Activated T-helper 17 cell treated with anti-CD3 and anti-CD28 coated beads, Interleukin-2, amount 50 U/mL, for 72 hours (primary cell): ENCODE measurements around the gene ZNF296. TPM values are rescaled to one million over a fixed set of nuclear protein-coding genes. Genes with fewer than 3 reads are reported as not detected.

Source experiments
- ATAC-seq: fragments of 150-1000 bp; cut with Tn5 transposase; replicated peaks from 2 replicates; pipeline ENCODE4 v1.10.0; 2021; ENCODE audit warnings: mild to moderate bottlenecking, moderate library complexity
- H3K27ac Mint-ChIP-seq: one replicate; pipeline ENCODE4 v1.8.0; 2022; ENCODE audit warnings: mixed read lengths
- H3K27me3 Mint-ChIP-seq: one replicate; pipeline ENCODE4 v1.8.0; 2022; ENCODE audit warnings: mixed read lengths
- H3K36me3 Mint-ChIP-seq: one replicate; pipeline ENCODE4 v1.8.0; 2022; ENCODE audit warnings: low read depth, mild to moderate bottlenecking, mixed read lengths
- H3K4me1 Mint-ChIP-seq: one replicate; pipeline ENCODE4 v1.8.0; 2022; ENCODE audit warnings: mixed read lengths
- H3K4me3 Mint-ChIP-seq: one replicate; pipeline ENCODE4 v1.8.0; 2022; ENCODE audit warnings: mild to moderate bottlenecking, mixed read lengths
- H3K9me3 Mint-ChIP-seq: one replicate; pipeline ENCODE4 v1.8.0; 2022; ENCODE audit warnings: mixed read lengths
- total RNA-seq, 2 donors: library from RNA; stranded (reverse); gene quantifications; one replicate each; pipeline ENCODE4 v1.2.3, GENCODE V29; 2022

The ZNF296 gene
- total RNA-seq, 2 donors from 2014 or later, result 6.7 to 11.6 TPM

DNA sequence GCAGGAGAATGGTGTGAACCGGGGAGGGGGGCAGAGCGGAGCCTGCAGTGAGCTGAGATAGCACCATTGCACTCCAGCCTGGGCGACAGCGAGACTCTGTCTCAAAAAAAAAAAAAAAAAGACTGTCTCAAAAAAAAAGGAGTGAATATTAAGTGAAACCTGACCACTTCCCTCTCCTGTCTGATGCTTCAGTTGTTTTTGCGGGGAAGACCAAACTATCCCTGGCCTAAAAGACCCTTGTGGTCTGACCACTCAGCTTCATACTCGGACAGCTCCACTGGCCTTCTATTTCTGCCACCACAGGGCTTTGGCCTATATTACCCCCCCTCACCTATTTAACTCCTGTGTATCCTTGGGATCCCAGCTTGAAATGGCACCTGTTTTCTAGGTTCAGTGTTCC, 35.2 kb downstream of the ZNF296 start:
- peak overlapping the region; percentile 70 for H3K27ac Mint-ChIP-seq
- peak overlapping the region; percentile 100 for H3K4me3 Mint-ChIP-seq
- H3K4me1 Mint-ChIP-seq, result peaks cover 35% of the 10 kb centered on the region
- ATAC-seq, result no peak
- no peaks in the 10 kb centered on the region for H3K9me3 Mint-ChIP-seq
- H3K27me3 Mint-ChIP-seq, result no peaks in the 10 kb centered on the region
- peaks cover 95% of the 10 kb centered on the region for H3K36me3 Mint-ChIP-seq

DNA sequence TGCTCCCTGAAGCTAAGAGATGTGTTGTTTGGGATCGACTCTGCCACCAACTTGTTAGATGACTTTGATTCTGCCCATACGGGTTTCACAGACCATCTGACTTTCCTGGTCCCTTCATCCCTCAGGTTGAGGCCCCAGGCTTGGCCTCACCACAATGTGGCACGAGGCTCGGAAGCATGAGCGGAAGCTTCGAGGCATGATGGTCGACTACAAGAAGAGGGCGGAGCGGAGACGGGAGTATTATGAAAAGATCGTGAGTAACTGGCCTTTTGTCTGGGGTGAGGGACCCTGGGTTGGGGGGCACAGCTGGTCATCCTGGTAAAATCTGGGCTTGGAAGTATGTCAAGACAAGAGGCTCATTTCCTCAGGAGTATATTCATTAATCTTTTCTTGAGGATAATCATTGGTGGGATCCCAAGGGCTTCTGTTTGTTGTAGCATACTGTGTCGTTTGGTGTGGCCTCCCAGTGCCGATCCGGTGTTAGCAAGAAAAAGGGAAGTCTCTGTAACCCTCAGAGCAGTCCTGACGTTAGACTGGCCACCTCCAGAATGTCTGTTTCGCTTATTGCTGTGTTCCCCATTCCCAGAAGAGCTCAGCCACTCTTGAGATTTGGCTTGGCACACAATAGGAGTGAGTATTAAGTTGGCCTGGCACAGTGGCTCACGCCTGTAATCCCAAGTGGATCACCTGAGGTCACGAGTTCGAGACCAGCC, 36.1 kb downstream of the ZNF296 start:
- Mint-ChIP-seq H3K9me3 (no peaks in the 10 kb centered on the region), H3K4me1 (peaks cover 28% of the 10 kb centered on the region), H3K27me3 (no peaks in the 10 kb centered on the region), H3K36me3 (peaks cover 95% of the 10 kb centered on the region), H3K4me3 (peak overlapping the region; percentile 100), H3K27ac (peak overlapping the region; percentile 99)
- ATAC-seq, result no peak

DNA sequence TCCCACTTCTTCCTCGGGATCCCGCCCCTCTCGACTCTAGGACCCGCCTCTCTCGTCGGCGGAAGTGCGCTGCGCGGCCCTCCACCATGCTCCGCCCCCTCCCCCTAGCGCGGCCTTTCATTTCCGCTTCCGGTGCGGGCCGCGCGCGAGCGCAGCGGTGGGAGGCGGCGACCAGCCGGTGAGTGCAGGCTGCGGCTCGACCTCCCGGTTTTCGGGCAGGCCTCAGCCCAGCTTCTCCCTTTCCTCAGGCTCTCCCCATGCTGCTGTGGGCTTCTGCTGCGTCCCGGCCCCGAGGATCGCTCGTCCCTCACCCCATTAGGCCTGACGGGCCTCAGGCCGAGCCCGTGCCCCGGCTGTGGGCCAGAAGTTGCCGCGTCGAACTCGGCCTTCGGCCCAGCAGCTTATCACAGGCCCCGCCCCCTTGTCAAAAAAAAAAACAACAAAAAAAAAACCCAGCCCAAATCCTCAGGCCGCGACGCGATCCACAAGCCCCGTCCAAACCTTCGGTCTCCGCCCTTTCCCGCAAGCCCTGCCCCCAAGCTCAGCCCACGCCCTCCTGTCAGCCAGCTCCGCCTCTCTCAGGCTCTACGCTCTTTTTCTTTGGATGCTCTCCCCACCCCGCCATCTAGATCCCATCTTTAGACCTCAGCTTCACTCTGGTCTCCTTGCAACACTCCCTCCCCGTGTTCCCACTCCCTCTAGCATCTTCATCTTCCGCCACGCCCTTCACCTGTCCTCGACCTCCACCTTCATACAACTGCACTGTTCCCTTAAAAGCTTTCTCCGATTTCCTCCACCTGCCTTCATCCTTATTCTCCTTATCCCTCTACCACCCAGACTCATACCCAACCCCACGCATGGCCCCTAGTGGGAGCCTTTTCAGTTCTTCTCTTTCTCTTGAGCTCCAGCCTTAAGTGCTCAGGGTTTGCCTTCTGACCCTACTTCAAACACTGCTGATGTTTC, 37.1 kb downstream of the ZNF296 start, which contains the start of gene CLASRP:
TSS of gene CLASRP (plus strand) at position 115 of the 963 bp plus-strand sequence. CDS start 1,168 bp downstream, outside the sequence.
- Mint-ChIP-seq H3K27ac (peak within 1 kb of the TSS; percentile 99), H3K27me3 (no peaks in the 10 kb centered on the region), H3K9me3 (no peaks in the 10 kb centered on the region), H3K36me3 (peaks cover 95% of the 10 kb centered on the region), H3K4me3 (peak within 1 kb of the TSS; percentile 100), H3K4me1 (peaks cover 28% of the 10 kb centered on the region)
- peak; percentile 99 for ATAC-seq

DNA sequence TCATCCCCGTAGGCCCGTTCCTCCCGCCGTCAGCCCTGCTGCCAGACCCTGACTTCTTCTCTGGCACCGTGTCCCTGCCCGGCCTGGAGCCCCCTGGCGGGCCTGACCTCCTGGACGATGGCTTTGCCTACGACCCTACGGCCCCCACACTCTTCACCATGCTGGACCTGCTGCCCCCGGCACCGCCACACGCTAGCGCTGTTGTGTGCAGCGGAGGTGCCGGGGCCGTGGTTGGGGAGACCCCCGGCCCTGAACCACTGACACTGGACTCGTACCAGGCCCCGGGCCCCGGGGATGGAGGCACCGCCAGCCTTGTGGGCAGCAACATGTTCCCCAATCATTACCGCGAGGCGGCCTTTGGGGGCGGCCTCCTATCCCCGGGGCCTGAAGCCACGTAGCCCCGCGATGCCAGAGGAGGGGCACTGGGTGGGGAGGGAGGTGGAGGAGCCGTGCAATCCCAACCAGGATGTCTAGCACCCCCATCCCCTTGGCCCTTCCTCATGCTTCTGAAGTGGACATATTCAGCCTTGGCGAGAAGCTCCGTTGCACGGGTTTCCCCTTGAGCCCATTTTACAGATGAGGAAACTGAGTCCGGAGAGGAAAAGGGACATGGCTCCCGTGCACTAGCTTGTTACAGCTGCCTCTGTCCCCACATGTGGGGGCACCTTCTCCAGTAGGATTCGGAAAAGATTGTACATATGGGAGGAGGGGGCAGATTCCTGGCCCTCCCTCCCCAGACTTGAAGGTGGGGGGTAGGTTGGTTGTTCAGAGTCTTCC, 38.7 kb downstream of the ZNF296 start:
- Mint-ChIP-seq H3K27me3 (no peaks in the 10 kb centered on the region), H3K9me3 (no peaks in the 10 kb centered on the region), H3K4me1 (peaks cover 28% of the 10 kb centered on the region), H3K4me3 (peak overlapping the region; percentile 100), H3K27ac (no peak overlapping the region), H3K36me3 (peaks cover 90% of the 10 kb centered on the region)
- ATAC-seq, result no peak

DNA sequence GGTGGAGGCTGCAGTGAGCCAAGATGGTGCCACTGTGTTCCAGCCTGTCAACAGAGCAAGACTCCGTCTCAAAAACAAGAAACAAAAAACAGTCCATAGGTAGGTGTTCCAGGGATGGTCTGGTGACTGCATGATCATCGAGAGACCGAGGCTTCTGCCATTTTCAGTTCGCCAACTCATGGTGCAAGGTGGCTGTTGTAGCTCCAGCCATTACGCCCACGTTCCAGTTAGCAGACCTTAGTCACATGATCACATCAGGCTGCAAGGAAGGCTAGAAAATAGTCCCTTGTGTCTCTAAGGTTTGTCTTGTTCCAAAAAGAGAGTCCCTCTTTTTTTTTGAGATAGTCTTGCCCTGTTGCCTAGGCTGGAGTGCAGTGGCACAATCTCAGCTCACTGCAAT, 40.5 kb downstream of the ZNF296 start:
- Mint-ChIP-seq H3K4me3 (no peak overlapping the region), H3K36me3 (peaks cover 90% of the 10 kb centered on the region), H3K4me1 (peaks cover 17% of the 10 kb centered on the region), H3K9me3 (no peaks in the 10 kb centered on the region), H3K27me3 (no peaks in the 10 kb centered on the region), H3K27ac (no peak overlapping the region)
- no peak for ATAC-seq

DNA sequence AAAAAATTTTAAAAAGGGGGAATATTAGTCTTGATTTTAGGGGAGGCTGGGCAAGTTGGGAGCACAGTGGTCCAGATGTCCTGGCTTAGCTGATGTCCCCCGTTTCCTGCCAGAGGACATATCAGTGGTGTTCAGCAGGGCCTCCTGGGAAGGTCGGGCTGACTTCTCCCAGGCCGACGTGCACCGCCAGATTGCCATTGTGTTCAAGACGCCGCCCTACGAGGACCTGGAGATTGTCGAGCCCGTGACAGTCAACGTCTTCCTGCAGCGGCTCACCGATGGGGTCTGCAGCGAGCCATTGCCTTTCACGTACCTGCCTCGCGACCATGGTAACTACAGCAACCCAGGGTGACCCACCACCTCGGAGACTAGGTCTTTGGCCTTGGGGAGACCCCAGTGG, 43.9 kb downstream of the ZNF296 start:
- Mint-ChIP-seq H3K4me3 (no peak overlapping the region), H3K4me1 (no peaks in the 10 kb centered on the region), H3K9me3 (no peaks in the 10 kb centered on the region), H3K27me3 (no peaks in the 10 kb centered on the region), H3K36me3 (peaks cover 93% of the 10 kb centered on the region), H3K27ac (no peak overlapping the region)
- ATAC-seq, result no peak

DNA sequence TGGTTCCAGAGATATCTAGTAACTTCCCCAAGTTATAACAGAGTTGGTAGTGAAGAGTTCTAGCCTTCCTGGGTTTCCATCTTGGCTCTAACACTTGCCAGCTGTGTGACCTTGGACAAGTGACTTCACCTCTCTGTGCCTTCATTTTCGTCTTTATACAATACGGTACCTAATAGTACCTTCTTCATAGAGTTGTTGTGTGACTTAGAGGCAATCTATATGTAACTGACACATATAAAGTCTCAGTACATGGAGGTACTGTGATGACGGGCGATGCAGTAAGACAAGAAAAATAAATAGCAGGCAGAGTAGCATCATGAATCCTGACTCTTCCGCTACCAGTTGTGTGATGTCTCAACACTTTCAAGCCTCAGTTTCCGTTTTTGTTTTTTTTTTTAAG, 45.5 kb downstream of the ZNF296 start:
- ATAC-seq, result no peak
- H3K4me1 Mint-ChIP-seq, result no peaks in the 10 kb centered on the region
- no peaks in the 10 kb centered on the region for H3K27me3 Mint-ChIP-seq
- H3K9me3 Mint-ChIP-seq, result no peaks in the 10 kb centered on the region
- H3K27ac Mint-ChIP-seq, result no peak overlapping the region
- no peak overlapping the region for H3K4me3 Mint-ChIP-seq
- H3K36me3 Mint-ChIP-seq, result peaks cover 95% of the 10 kb centered on the region

DNA sequence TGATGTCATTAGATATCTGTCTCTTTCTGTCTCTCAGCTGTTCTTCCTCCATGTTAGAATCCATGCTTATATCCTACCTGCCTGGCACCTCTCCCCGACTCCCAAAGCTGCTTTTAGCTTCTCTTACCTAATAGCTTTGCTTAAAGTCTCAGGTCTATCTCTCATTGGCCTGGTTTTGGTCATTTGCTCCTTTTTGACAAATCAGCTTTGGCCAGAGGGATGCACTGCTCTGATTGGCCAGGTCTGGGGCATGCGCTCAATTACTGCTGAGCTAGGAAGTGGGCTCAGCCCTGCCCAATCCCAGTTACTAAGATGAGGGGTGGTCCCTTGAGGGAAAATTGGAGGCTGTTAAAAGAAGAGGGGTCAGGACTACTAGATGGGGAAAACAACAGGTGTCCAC, 48.9 kb downstream of the ZNF296 start:
- H3K36me3 Mint-ChIP-seq, result peaks cover 94% of the 10 kb centered on the region

DNA sequence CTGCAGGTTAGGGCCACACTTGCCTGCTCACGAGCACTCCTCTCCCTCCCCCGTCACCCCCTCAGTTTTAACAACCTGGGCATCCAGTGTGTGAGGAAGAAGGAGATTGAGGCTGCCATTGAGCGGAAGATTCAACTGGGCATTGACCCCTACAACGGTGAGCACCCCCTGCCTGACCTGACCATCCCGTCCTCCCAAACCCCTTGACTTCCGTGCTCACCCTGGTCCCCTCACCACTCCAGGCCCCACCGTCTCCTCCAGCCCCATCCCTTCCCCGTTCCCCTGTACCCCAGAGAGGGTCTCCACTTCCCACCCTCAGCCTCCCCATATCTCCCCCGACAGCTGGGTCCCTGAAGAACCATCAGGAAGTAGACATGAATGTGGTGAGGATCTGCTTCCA, 51.0 kb downstream of the ZNF296 start:
- no peaks in the 10 kb centered on the region for H3K27me3 Mint-ChIP-seq
- no peak for ATAC-seq
- no peak overlapping the region for H3K27ac Mint-ChIP-seq
- no peak overlapping the region for H3K4me3 Mint-ChIP-seq
- H3K4me1 Mint-ChIP-seq, result no peaks in the 10 kb centered on the region
- H3K9me3 Mint-ChIP-seq, result no peaks in the 10 kb centered on the region
- peaks cover 92% of the 10 kb centered on the region for H3K36me3 Mint-ChIP-seq

More for the DNA sequence above, 48.9 kb downstream of the ZNF296 start:
- H3K4me1 Mint-ChIP-seq, result no peaks in the 10 kb centered on the region
- no peak overlapping the region for H3K4me3 Mint-ChIP-seq
- H3K27ac Mint-ChIP-seq, result no peak overlapping the region
- no peaks in the 10 kb centered on the region for H3K9me3 Mint-ChIP-seq
- H3K27me3 Mint-ChIP-seq, result no peaks in the 10 kb centered on the region
- no peak for ATAC-seq

DNA sequence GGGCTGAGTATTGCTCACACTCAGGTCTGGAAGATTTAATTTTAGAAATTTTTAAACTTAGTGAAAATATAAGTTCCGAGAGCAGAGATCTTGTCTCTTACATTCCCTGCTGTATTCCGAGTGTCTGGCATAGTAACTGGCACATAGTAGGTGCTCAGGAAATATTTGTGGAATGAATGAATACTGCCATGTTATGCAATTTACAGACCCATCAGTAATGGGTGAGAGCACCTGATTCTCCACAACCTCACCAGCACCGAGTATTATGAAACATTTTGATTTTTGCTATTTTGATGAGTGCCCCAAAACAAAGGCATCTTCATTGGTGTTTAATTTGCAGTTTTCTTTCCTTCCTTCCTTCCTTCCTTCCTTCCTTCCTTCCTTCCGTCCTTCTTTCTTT, 53.2 kb downstream of the ZNF296 start:
- H3K36me3 Mint-ChIP-seq, result peaks cover 87% of the 10 kb centered on the region
- no peaks in the 10 kb centered on the region for H3K9me3 Mint-ChIP-seq
- H3K27me3 Mint-ChIP-seq, result no peaks in the 10 kb centered on the region
- no peak overlapping the region for H3K4me3 Mint-ChIP-seq
- ATAC-seq, result no peak
- no peaks in the 10 kb centered on the region for H3K4me1 Mint-ChIP-seq
- no peak overlapping the region for H3K27ac Mint-ChIP-seq

DNA sequence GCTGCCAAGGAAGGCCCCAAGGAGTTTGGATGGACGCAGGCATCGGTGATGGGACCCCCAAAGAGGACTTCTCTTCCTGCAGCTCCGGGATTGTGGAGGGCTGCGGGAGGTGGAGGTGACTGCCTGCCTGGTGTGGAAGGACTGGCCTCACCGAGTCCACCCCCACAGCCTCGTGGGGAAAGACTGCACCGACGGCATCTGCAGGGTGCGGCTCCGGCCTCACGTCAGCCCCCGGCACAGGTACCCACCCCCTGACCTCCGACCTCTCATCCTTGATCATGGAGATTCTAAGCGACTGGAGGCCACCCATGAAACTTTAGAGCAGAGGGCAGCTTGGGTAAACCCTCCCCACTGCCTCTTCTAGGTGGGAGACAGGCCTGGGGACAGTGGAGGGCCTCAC, 54.3 kb downstream of the ZNF296 start:
- no peaks in the 10 kb centered on the region for H3K4me1 Mint-ChIP-seq
- H3K27ac Mint-ChIP-seq, result no peak overlapping the region
- H3K36me3 Mint-ChIP-seq, result peaks cover 81% of the 10 kb centered on the region
- no peak for ATAC-seq
- no peaks in the 10 kb centered on the region for H3K27me3 Mint-ChIP-seq
- H3K9me3 Mint-ChIP-seq, result no peaks in the 10 kb centered on the region
- no peak overlapping the region for H3K4me3 Mint-ChIP-seq

Other genes starting within 250 kb of the ZNF296 start
- under 1 TPM; 0.45 to 0.64 TPM for gene NECTIN2, start 230.2 kb downstream of the ZNF296 start, total RNA-seq
- 100 to 1,000 TPM in 1 of 2 donors, 10 to 100 TPM in 1; 55.3 to 165 TPM for gene TOMM40, start 185.2 kb downstream of the ZNF296 start, total RNA-seq
- gene APOE, start 170.7 kb downstream of the ZNF296 start, total RNA-seq, result 1 to 10 TPM in 1 of 2 donors, under 1 TPM in 1; 0.91 to 2.2 TPM
- 1 to 10 TPM in 1 of 2 donors, under 1 TPM in 1; 0.89 to 1.6 TPM for gene APOC1, start 161.9 kb downstream of the ZNF296 start, total RNA-seq
- gene APOC4, start 134.2 kb downstream of the ZNF296 start, total RNA-seq, result not detected
- not detected for gene APOC2, start 130.4 kb downstream of the ZNF296 start, total RNA-seq
- 10 to 100 TPM; 60.2 to 80.5 TPM for gene CLPTM1, start 121.1 kb downstream of the ZNF296 start, total RNA-seq
- 10 to 100 TPM; 41.4 to 52.0 TPM for gene RELB, start 75.0 kb downstream of the ZNF296 start, total RNA-seq
- gene CLASRP, start 37.4 kb downstream of the ZNF296 start, total RNA-seq, result 10 to 100 TPM; 87.5 TPM
- 10 to 100 TPM; 56.9 to 57.2 TPM for gene GEMIN7, start 2.8 kb upstream of the ZNF296 start, total RNA-seq
- 10 to 100 TPM; 19.8 to 27.7 TPM for gene PPP1R37, start 16.7 kb upstream of the ZNF296 start, total RNA-seq
- gene NKPD1, start 84.5 kb upstream of the ZNF296 start, total RNA-seq, result under 1 TPM; 0.06 to 0.40 TPM
- gene TRAPPC6A, start 101.8 kb upstream of the ZNF296 start, total RNA-seq, result 10 to 100 TPM; 12.9 to 32.1 TPM
- gene BLOC1S3, start 102.3 kb upstream of the ZNF296 start, total RNA-seq, result 10 to 100 TPM; 13.9 to 16.7 TPM
- not detected for gene EXOC3L2, start 168.9 kb upstream of the ZNF296 start, total RNA-seq
- 10 to 100 TPM; 21.8 to 26.6 TPM for gene MARK4, start 174.8 kb upstream of the ZNF296 start, total RNA-seq
- not detected for gene CKM, start 246.4 kb upstream of the ZNF296 start, total RNA-seq